ENCODE results near the gene PNPO.

Gene PNPO
- total RNA-seq = 8.9 to 46.8 (median 13.4) reads per million in 9 experiments

DNA sequence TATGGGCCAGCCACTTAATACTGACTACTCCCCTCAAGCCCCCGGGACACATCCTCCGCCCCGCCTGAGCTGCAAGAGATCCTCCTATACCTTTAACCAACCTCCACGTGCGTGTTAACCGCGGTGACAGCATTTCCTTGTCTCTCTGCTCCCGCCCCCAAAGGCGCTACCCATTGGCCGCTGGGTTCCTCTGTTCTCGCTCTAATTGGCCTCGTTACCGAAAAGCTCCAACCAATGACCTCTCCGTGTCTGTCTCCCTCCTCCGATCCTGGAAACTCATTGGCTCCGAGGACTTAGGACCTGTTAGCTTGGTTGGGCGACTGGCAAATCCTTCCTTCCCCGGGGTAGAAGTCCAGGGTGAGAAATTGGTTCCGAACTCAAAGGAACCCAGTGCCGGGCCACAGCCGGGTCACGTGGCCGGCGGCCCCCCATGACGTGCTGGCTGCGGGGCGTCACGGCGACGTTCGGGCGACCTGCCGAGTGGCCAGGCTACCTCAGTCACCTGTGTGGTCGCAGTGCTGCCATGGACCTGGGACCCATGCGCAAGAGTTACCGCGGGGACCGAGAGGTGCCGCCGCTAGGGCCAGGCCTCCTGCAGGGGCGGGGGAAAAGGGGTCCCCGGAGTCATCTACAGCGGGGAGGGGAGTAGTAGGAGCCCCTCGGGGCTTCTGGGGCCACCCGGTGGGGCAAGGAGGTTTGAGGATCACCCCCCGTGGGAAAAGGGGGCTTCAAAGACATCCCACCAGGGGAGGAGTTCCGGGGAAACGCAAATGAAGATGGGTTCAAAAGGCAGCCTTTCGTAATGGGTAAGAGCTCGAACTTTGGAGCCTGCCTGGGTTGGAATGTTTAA is at the start of gene PNPO:
Gene PNPO (plus strand): TSS at position 326 of the 850 bp plus-strand sequence. CDS start 105 bp downstream, at position 431.
- peak within 1 kb of the TSS; percentile 77 to 84 for H3K4me3 Mint-ChIP-seq
- H3K9me3 Mint-ChIP-seq = peaks cover 0 to 2% of the 10 kb centered on the region in 2 donors
- DNase-seq (peak; percentile 89 to 91 (median 91)), ATAC-seq (replicated peaks) (peak; percentile 95)
- H3K4me1 Mint-ChIP-seq (ENCODE audit: low read depth in 2 of 2) = peaks cover 32 to 35% of the 10 kb centered on the region in 2 donors
- H3K36me3 Mint-ChIP-seq (ENCODE audit: insufficient read depth) = peaks cover 11% of the 10 kb centered on the region
- no peaks in the 10 kb centered on the region for H3K27me3 Mint-ChIP-seq
- H3K27ac Mint-ChIP-seq = peak within 1 kb of the TSS; percentile 86 to 95

- DNase-seq = no peak
- peaks cover 27 to 40% of the 10 kb centered on the region in 2 donors for H3K4me1 Mint-ChIP-seq (ENCODE audit: low read depth in 2 of 2)
- H3K4me3 Mint-ChIP-seq = peak overlapping the region; percentile 85 to 94
- peaks cover 51% of the 10 kb centered on the region for H3K36me3 Mint-ChIP-seq (ENCODE audit: insufficient read depth)
- no peaks in the 10 kb centered on the region for H3K27me3 Mint-ChIP-seq
- H3K27ac Mint-ChIP-seq = peak overlapping the region; percentile 98 to 99
- no peak for ATAC-seq (replicated peaks)
- H3K9me3 Mint-ChIP-seq = no peaks in the 10 kb centered on the region
Observed at GRCh38 chr17:47894498-47895346, 46.6 kb upstream of the PNPO start.

DNA sequence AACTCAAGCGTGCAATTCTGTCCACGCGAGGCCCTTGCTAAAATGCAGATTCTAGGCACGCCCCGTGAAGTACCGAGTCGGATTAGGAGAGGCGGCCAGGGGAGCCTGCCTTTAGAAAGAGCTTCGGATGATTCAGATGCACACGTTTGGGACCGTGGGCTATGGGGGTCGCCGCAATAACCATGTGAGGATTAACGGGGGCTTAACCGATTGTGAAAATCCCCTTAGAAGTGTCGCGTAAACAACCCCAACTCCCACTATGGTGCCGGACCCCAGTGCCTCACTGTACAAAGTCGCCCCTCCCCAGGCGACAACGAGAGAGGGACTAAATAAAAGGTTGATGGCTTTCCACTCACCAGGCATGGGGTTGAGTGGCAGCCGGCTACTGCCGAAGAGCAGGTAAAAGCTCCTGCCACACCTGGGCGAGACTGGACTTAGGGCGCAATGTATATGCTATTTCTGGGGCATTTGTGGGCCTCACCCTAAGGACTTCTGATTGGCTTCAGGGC is 46.0 kb upstream of the PNPO start:
- DNase-seq (no peak), ATAC-seq (replicated peaks) (no peak)
- peaks cover 55% of the 10 kb centered on the region for H3K36me3 Mint-ChIP-seq (ENCODE audit: insufficient read depth)
- H3K4me1 Mint-ChIP-seq (ENCODE audit: low read depth in 2 of 2) = peaks cover 24 to 40% of the 10 kb centered on the region in 2 donors
- H3K27me3 Mint-ChIP-seq = no peaks in the 10 kb centered on the region
- peak overlapping the region; percentile 85 to 94 for H3K4me3 Mint-ChIP-seq
- H3K27ac Mint-ChIP-seq = peak overlapping the region; percentile 98 to 99
- H3K9me3 Mint-ChIP-seq = no peaks in the 10 kb centered on the region

- H3K27me3 Mint-ChIP-seq = no peaks in the 10 kb centered on the region
- H3K4me3 Mint-ChIP-seq = peak within 1 kb of the TSS; percentile 85 to 94
- peak; percentile 83 for ATAC-seq (replicated peaks)
- H3K27ac Mint-ChIP-seq = peak within 1 kb of the TSS; percentile 98 to 99
- H3K36me3 Mint-ChIP-seq (ENCODE audit: insufficient read depth) = peaks cover 61% of the 10 kb centered on the region
- peak; percentile 100 for DNase-seq
- peaks cover 24 to 40% of the 10 kb centered on the region in 2 donors for H3K4me1 Mint-ChIP-seq (ENCODE audit: low read depth in 2 of 2)
- no peaks in the 10 kb centered on the region for H3K9me3 Mint-ChIP-seq
Observed at GRCh38 chr17:47895856-47896671, 45.3 kb upstream of the PNPO start, which contains the start of gene SP2. Gene SP2, plus strand, starts transcription at chr17:47896236. Its CDS starts 51 bp downstream, at chr17:47896287.

GRCh38 chr17:47896672-47897490 is 44.5 kb upstream of the PNPO start:
- peak overlapping the region; percentile 98 to 99 for H3K27ac Mint-ChIP-seq
- H3K9me3 Mint-ChIP-seq = no peaks in the 10 kb centered on the region
- peak overlapping the region; percentile 85 to 94 for H3K4me3 Mint-ChIP-seq
- no peak for DNase-seq
- peaks cover 61% of the 10 kb centered on the region for H3K36me3 Mint-ChIP-seq (ENCODE audit: insufficient read depth)
- ATAC-seq (replicated peaks) = no peak
- H3K4me1 Mint-ChIP-seq (ENCODE audit: low read depth in 2 of 2) = peaks cover 25 to 46% of the 10 kb centered on the region in 2 donors
- H3K27me3 Mint-ChIP-seq = no peaks in the 10 kb centered on the region

DNA sequence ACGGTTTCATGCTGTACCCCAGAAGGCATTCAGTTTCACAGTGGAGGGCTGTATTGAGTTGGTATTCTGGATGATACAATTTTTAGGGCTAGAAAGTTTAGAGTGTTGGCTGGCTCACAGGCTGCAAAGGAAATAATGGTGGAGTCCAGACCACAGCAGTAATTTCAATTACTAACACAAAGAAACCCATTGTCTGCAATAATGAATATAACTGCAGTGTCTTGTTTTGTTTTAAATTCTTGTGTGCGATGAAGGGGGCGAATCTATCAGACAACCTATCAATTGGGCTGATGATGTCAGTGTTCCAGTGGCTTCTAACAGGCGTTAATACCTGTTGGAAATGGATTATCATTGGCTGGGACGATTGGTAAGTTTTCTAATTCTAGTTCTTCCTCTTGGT is 43.8 kb upstream of the PNPO start:
- peaks cover 61% of the 10 kb centered on the region for H3K36me3 Mint-ChIP-seq (ENCODE audit: insufficient read depth)
- H3K27ac Mint-ChIP-seq = peak overlapping the region; percentile 98 to 99
- no peaks in the 10 kb centered on the region for H3K9me3 Mint-ChIP-seq
- no peaks in the 10 kb centered on the region for H3K27me3 Mint-ChIP-seq
- peaks cover 31 to 53% of the 10 kb centered on the region in 2 donors for H3K4me1 Mint-ChIP-seq (ENCODE audit: low read depth in 2 of 2)
- peak overlapping the region; percentile 85 to 94 for H3K4me3 Mint-ChIP-seq
- ATAC-seq (replicated peaks) (no peak), DNase-seq (no peak)

DNA sequence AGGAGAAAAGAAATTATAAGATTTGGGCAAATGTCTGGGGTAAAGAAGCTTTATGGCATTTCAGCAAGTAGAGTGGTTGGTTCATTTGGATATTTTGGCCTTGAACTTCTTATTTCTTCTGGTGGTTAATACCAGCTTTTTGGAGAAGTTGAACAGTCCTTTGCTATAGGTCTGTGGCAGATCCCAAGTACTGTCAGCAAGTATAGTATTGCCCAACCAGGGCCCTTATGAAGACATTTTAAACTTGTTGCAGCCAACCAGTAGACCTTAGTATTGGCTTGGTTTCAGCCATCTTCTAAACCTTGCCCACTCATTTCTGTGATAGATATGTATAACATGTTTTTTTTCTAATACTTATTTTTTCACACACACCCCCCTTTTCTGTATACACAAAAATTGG is 43.1 kb upstream of the PNPO start:
- Mint-ChIP-seq H3K27me3 (no peaks in the 10 kb centered on the region), H3K27ac (no peak overlapping the region), H3K9me3 (no peaks in the 10 kb centered on the region), H3K36me3 (ENCODE audit: insufficient read depth) (peaks cover 61% of the 10 kb centered on the region), H3K4me1 (ENCODE audit: low read depth in 2 of 2) (peaks cover 31 to 53% of the 10 kb centered on the region in 2 donors), H3K4me3 (no peak overlapping the region)
- DNase-seq (no peak), ATAC-seq (replicated peaks) (no peak)

- DNase-seq = no peak
- no peak for ATAC-seq (replicated peaks)
- H3K4me3 Mint-ChIP-seq = no peak overlapping the region
- no peaks in the 10 kb centered on the region for H3K27me3 Mint-ChIP-seq
- H3K4me1 Mint-ChIP-seq (ENCODE audit: low read depth in 2 of 2) = peaks cover 25 to 40% of the 10 kb centered on the region in 2 donors
- H3K36me3 Mint-ChIP-seq (ENCODE audit: insufficient read depth) = peaks cover 67% of the 10 kb centered on the region
- peak overlapping the region in 1 of 2 donors; percentile 60 for H3K27ac Mint-ChIP-seq
- no peaks in the 10 kb centered on the region for H3K9me3 Mint-ChIP-seq
Observed at GRCh38 chr17:47899643-47900042, 41.7 kb upstream of the PNPO start.

DNA sequence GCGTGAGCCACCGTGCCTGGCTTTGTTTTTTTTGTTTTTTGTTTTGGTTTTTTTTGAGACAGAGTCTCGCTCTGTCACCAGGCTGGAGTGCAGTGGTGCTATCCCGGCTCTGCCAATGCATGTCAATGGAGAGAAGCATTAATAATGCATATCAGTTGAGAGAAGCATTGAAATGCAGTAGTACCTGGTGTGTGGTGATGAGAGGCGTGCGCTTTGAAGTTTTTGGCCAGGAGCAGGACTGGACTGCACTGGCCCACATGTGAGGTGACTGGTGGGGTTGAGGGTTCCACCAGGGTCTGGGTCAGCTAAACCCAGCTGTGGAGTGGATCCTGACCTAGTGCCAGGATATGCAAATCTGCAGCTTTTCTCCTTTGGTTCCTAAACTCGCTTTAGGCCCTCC is 39.9 kb upstream of the PNPO start:
- H3K36me3 Mint-ChIP-seq (ENCODE audit: insufficient read depth) = peaks cover 54% of the 10 kb centered on the region
- H3K4me1 Mint-ChIP-seq (ENCODE audit: low read depth in 2 of 2) = peaks cover 31 to 40% of the 10 kb centered on the region in 2 donors
- H3K27ac Mint-ChIP-seq = peak overlapping the region in 1 of 2 donors; percentile 78

GRCh38 chr17:47902039-47902744 is 39.2 kb upstream of the PNPO start:
- Mint-ChIP-seq H3K4me3 (no peak overlapping the region), H3K27me3 (no peaks in the 10 kb centered on the region), H3K4me1 (ENCODE audit: low read depth in 2 of 2) (peaks cover 31 to 41% of the 10 kb centered on the region in 2 donors), H3K9me3 (no peaks in the 10 kb centered on the region), H3K36me3 (ENCODE audit: insufficient read depth) (peaks cover 47% of the 10 kb centered on the region), H3K27ac (peak overlapping the region in 1 of 2 donors; percentile 78)
- DNase-seq (no peak), ATAC-seq (replicated peaks) (no peak)

More for the DNA sequence above, 39.9 kb upstream of the PNPO start:
- Mint-ChIP-seq H3K27me3 (no peaks in the 10 kb centered on the region), H3K4me3 (no peak overlapping the region), H3K9me3 (no peaks in the 10 kb centered on the region)
- DNase-seq = no peak
- ATAC-seq (replicated peaks) = no peak

DNA sequence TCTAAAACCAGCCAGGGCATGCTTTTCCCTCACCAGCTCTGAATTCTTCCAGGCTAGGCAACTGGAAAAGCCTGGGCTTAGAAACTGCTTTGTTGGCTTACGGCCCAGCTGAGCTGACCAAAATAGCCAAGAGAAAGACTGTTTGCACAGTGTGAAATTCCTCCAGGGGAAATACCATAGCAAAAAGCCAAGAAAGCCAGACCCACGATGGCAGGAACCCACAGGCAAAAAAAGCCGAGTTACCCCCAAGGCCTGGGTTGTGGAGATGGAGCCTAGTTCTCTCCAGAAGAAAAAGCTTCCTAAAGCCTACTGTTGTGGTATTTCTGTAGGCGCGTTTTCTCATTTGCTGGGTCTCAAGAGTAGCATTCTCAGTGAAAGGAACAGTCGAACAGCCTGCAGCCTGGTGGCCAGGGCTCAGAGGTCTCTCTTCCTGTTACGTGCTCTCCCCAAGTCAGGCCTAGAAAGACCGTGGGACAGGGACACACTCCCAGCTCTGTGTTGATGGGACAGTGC is 36.1 kb upstream of the PNPO start:
- H3K9me3 Mint-ChIP-seq = no peaks in the 10 kb centered on the region
- DNase-seq (no peak), ATAC-seq (replicated peaks) (no peak)
- H3K36me3 Mint-ChIP-seq (ENCODE audit: insufficient read depth) = peaks cover 25% of the 10 kb centered on the region
- peaks cover 29 to 44% of the 10 kb centered on the region in 2 donors for H3K4me1 Mint-ChIP-seq (ENCODE audit: low read depth in 2 of 2)
- H3K4me3 Mint-ChIP-seq = no peak overlapping the region
- H3K27ac Mint-ChIP-seq = peak overlapping the region; percentile 33 to 42
- no peaks in the 10 kb centered on the region for H3K27me3 Mint-ChIP-seq

All from effector memory CD8-positive, alpha-beta T cell (primary cell).